ENCODE data around the gene DOLK.

DOLK gene

DNA sequence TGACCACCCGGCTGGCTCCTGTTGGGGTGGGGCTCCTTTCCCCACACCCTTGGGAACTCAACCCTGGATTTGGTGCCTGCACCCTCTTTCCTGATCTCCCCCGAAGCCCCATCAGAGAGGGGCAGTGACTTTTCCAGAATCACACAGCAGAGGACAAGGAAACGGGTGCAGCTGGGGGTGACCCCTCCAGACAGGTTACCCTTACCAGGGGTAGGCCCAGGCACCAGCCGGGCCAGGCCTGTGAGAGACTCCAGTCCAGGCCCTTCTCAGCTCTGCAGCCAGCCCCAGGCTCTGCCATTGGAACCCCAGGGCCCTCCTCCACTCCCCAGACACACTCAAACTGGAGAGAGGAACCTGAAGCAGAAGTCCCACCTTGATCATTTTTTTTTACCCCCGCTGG lies 45.6 kb downstream of the DOLK start:
- TF ChIP-seq, protein P1, sequence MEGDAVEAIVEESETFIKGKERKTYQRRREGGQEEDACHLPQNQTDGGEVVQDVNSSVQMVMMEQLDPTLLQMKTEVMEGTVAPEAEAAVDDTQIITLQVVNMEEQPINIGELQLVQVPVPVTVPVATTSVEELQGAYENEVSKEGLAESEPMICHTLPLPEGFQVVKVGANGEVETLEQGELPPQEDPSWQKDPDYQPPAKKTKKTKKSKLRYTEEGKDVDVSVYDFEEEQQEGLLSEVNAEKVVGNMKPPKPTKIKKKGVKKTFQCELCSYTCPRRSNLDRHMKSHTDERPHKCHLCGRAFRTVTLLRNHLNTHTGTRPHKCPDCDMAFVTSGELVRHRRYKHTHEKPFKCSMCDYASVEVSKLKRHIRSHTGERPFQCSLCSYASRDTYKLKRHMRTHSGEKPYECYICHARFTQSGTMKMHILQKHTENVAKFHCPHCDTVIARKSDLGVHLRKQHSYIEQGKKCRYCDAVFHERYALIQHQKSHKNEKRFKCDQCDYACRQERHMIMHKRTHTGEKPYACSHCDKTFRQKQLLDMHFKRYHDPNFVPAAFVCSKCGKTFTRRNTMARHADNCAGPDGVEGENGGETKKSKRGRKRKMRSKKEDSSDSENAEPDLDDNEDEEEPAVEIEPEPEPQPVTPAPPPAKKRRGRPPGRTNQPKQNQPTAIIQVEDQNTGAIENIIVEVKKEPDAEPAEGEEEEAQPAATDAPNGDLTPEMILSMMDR (IDR thresholded peaks at IDR 0.05; ENCODE audit: low read depth, low read length, missing control alignments) = no peak
- no peak overlapping the region for H3K4me3 ChIP-seq (replicated peaks; ENCODE audit: low read depth, low read length)
- no peak for DNase-seq (ENCODE audit: extremely low read depth, low read depth)

- no peak overlapping the region for H3K4me3 ChIP-seq (replicated peaks; ENCODE audit: low read depth, low read length)
- DNase-seq (ENCODE audit: extremely low read depth, low read depth) = no peak
- TF ChIP-seq, protein P1 (IDR thresholded peaks at IDR 0.05; ENCODE audit: low read depth, low read length, missing control alignments) = no peak
These were observed 46.0 kb downstream of the DOLK start for GRCh38 chr9:128901379-128901778.

DNA sequence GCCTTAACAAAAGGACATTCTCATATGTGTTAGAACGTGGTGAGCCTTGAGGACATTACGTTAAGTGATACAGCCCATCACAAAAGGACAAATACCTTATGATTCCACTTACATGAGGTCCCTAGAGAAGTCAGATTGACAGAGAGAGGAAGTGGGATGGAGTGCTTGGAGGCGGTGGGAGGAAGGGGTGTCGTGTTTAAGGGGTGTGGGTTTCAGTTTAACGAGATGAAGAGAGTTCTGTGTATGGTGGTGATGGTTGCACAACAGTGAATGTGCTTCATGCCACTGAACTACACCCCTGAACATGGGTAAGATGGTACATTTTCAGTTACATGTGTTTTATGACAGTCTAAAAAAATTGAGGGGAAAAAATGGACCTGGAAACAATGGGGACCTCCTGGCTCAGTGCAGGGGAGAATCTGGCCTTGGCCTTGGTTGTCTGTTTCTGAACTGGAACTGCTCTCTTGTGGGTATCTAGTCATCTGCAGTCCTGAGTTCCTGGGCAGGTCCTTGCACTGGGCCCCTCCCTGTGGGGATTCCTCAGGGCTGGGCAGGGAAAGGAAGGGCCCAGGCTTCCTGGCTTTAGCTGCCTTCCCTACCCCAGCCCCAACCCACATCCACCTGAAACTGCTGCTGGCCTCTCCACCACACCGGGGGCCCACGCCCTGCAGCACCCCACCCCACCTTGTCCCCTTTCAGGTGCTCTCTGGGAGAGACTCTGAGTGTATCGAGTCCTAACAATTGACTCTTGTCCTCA lies 47.7 kb downstream of the DOLK start:
- no peak for DNase-seq (ENCODE audit: extremely low read depth, low read depth)
- TF ChIP-seq, protein P1 (IDR thresholded peaks at IDR 0.05; ENCODE audit: low read depth, low read length, missing control alignments) = no peak

DNA sequence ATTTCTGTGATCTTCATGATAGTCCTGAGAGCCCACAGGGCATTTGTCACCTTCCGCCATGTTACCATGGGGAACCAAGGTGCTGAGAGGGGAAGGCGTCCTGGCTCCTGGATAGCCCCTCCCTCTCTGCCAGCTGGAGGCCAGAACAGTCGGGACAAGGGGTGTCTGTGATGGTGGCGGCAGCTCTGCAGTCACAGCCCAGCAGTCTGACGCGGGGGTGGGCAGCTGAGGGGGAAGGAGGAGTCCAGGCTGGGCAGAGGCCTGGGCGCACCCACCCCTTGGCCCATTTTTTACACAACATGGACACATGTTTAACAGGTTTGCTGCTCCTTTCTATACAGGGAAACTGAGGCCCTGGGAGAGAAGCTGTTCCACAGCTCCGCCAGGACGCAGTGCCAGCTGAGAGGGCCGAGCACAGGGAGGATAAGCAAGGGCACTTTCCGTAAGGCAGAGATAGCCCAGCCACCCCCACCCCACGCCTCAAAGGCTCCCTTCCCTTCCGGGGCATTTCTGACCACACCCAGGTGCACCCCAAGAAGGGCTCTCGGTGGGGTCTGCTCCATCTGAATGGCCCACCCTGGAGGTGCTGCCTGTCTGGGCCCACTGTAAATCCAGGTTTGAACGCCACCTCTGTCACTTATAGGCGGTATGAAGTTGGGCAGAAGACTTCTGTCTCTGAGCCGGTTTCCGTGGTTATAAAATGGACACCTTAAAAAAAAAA lies 48.4 kb downstream of the DOLK start:
- no peak for DNase-seq (ENCODE audit: extremely low read depth, low read depth)
- TF ChIP-seq, protein P1 (IDR thresholded peaks at IDR 0.05; ENCODE audit: low read depth, low read length, missing control alignments) = no peak
- H3K4me3 ChIP-seq (replicated peaks; ENCODE audit: low read depth, low read length) = no peak overlapping the region

More for the DNA sequence above, 47.7 kb downstream of the DOLK start:
- H3K4me3 ChIP-seq (replicated peaks; ENCODE audit: low read depth, low read length) = no peak overlapping the region

DNA sequence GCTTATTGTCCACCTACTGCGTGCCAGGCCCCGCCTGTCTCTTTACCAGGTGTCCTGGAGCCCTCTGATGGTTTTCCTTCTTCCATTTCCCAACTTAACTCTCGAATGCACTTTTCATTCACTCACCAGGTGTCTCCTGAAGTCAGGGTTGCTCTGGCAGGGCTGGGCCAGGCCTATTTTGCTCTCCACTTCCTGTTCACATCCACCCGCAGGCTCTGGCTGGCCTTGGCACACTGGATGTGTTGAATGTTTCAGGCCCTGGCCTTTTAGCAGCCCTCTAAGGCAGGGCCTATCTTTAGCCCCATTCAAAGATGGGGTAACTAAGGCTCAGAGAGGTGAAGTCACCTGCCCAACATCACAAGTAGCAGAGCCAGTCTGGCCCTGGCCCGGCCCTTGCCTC lies 49.0 kb downstream of the DOLK start:
- H3K4me3 ChIP-seq (replicated peaks; ENCODE audit: low read depth, low read length) = no peak overlapping the region
- TF ChIP-seq, protein P1 (IDR thresholded peaks at IDR 0.05; ENCODE audit: low read depth, low read length, missing control alignments) = no peak
- no peak for DNase-seq (ENCODE audit: extremely low read depth, low read depth)

- no peak for DNase-seq (ENCODE audit: extremely low read depth, low read depth)
- TF ChIP-seq, protein P1 (IDR thresholded peaks at IDR 0.05; ENCODE audit: low read depth, low read length, missing control alignments) = no peak
These were observed 51.8 kb downstream of the DOLK start for GRCh38 chr9:128895556-128895955.

More at GRCh38 chr9:128895556-128895955, 51.8 kb downstream of the DOLK start:
- no peak overlapping the region for H3K4me3 ChIP-seq (replicated peaks; ENCODE audit: low read depth, low read length)

Data from HFF-Myc (cell line).